Amygdala (tissue), 56 donors: ENCODE measurements around the gene CHEK1.
A peak's percentile ranks its signal among the peaks of the same experiment; 100 is the strongest.
"Not testable (repeated sequence)": the region's sequence is repeated elsewhere in the genome, so short reads cannot be mapped to it uniquely, and the experiment has no call there.

Source experiments
- DNase-seq, 56 donors: peaks; one replicate each; lab custom pipeline; 2025; lab: John Stamatoyannopoulos, UW

The CHEK1 gene

DNA sequence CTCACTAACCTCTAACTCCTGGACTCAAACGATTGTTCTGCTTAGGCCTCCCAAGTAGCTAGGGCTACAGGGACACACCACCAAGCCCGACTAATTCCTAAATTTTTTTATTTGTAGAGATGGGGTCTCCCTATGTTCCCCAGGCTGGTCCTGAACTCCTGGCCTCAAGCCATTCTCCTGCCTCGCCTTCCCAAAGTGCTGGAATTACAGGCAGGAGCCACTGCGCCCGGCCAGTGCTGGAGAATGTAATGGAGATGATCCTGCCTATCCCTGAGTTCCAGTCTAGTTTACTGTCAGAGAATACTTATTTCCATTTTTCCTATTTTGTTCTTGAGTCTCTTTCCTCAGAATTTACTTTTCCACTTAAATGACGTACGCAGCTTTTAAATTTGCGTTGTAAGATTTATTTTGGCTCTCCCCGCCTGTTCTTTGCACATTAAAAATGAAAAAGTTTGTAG is at the start of gene CHEK1:
Gene CHEK1 (plus strand): TSS at position 408 of the 458 bp plus-strand sequence. CDS start 1,606 bp downstream, outside the sequence.
- no peak for DNase-seq

DNA sequence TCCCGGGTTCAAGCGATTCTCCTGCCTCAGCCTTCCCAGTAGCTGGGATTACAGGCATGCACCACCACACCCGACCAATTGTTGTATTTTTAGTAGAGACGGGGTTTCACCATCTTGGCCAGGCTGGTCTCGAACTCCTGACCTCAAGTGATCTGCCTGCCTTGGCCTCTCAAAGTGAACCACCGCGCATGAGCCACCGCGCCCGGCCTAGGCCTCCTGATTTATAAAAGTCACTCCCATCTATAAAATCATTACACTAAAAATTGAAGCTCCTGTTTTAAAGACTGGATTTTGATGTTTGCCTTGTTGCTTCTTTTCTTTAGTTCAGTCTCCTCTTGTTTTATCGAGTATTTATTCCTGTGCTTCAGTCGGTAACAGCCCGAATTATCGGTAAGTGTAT is 47.8 kb upstream of the CHEK1 start:
- DNase-seq, result not testable (repeated sequence)

DNA sequence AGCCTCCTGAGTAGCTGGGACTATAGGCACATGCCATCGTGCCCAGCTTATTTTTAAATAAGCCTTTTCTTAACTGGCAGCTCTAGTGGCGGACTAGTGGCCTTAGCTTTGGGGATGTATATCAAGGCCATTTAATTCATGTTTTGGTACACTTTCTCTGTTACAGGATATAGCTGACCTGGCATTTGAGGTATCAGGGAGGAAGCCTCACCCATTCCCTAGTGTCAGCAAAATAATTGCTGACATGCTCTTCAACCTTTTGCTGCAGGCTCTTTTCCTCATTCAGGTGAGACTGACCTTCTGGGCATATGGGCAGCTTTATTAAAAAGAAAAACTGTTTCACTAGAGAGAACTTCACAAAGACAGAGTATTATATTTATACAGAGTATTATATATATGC is 46.2 kb upstream of the CHEK1 start:
- no peak for DNase-seq

DNA sequence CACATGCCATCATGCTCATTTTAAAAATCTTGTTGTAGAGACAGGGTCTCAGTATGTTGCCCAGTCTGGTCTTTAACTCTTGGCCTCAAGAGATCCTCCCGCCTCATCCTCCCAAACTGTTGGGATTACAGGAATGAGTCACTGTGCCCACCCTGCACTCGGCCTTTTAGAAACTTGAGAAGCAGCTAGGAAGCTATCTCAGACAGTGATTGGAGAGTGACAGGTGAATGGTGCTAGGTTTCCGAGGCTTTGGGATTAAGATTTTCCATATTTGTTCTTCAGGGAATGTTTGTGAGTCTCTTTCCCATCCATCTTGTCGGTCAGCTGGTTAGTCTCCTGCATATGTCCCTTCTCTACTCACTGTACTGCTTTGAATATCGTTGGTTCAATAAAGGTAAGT is 45.2 kb upstream of the CHEK1 start:
- no peak for DNase-seq

DNA sequence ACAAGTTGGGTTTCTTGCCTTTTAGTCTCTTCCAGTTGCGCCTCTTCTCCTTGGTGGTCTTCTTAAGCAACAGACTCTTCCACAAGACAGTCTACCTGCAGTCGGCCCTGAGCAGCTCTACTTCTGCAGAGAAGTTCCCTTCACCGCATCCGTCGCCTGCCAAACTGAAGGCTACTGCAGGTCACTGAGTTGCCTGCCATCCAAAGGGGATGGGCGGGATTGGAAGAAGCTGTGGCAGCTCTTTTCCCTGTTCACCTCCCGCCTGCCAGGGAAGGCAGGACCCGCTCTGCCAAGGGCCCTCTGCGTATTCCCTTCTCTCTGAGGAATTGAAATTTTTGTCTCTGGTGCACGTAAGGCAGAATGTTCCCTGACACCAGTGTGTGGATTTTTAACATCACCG is 41.5 kb upstream of the CHEK1 start:
- DNase-seq, result peak in 22 of 56 donors; percentile 3 to 63 (median 16)

DNA sequence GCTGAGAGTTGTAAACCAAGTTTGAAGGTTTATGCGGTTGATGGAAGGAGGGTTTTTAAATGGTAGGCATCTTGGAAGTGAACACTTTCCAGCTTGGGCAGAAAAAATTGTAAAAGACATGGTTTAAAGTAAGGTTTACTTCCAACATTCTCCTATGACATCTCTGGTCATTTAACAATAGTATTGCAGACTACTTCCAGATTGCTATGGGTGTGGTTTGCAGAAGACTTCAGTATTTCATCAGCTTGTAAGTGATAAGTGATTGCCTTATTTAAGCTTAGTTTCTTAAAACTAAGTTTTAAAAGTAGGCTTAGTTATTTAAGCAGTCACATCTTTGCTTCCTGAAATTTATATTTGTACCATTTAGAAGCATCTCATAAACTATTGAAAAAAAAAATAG is 39.5 kb upstream of the CHEK1 start:
- DNase-seq, result no peak

DNA sequence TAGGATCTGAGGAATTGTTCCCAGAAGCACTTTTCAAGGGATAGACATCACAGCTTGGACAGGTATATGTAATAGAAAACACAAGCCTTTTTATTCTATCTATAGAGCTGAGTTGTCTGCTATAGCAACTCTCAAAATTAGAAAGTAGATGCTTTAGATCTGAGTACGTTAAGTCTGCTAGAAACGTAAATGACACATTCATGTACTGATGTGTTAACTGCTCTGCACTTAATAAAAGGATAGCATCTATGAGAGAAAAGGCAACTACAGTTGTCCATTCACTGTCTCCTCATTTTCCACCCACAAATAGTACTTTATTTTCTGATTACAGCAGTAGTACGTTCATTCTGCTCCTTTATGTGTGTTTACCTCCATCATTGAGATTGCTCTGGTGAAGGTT is 38.3 kb upstream of the CHEK1 start:
- DNase-seq, result no peak

DNA sequence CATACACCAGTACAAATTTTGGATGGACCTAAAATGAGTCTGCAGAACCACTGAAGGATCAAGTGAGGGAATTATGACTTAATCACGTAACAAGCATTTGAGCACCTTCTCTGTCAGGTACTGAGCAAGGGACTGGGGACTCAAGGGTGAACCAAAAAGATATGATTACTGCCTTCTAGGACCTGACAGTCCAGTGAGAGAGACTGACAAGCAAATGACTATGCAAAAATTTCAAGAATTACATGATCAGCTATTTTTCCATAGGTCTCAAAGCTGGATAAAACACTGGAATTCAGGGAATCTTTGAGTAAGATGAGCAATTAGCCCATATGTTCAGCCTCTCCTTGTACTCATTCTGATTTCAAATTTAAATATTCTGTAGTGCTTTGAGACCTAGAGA is 37.5 kb upstream of the CHEK1 start:
- no peak for DNase-seq

DNA sequence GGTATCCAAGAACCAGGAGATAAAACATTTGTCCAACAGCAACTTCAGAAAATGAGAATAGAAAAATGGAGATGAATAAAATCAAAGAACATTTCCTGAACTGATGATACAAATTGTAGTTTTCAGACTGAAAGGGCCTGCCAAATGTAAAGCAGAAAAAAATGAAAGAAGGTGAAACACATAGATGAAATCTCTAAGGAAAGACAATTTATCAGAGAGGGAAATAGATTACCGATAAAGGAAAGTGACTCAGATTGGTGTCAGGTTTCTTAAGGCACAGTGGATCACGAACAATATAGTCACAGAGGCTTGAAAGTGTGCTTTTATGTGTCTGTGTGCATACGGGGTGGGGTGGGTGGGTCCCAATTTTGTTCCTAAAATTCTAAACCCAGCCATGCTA is 36.5 kb upstream of the CHEK1 start:
- no peak for DNase-seq

DNA sequence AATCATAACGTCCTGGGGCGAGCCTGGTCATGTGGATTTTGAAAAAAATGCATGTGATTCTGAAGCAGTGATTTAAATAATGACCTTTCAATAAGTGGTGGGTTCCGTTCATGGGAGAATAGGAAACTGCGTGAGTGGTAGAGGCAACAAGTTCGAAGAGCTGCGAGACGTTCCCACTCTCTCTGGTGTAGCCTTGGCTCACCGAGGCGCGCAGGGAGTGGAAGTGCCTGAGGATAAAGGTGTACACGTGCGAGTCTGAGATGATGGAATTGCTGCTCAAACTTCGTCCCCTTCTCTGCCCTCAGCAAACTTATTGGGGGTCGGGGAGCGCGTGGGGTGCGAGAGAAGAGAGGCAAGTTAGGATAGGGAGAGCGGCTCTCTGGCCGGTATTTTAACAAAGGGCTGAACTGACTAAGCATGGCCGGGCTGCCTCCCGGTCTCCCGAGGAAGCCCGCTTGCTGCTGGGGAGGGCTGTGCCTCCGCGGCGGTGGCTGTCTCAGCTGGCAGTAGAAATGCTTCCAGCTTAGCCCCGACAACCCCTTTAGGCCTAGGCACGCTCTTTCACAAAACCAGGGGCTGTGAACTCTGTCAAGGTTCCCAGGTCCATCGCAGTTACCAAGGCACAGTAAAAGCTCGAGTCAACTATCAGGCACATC is 33.2 kb upstream of the CHEK1 start:
- DNase-seq, result peak in 28 of 56 donors; percentile 7 to 74 (median 48)

DNA sequence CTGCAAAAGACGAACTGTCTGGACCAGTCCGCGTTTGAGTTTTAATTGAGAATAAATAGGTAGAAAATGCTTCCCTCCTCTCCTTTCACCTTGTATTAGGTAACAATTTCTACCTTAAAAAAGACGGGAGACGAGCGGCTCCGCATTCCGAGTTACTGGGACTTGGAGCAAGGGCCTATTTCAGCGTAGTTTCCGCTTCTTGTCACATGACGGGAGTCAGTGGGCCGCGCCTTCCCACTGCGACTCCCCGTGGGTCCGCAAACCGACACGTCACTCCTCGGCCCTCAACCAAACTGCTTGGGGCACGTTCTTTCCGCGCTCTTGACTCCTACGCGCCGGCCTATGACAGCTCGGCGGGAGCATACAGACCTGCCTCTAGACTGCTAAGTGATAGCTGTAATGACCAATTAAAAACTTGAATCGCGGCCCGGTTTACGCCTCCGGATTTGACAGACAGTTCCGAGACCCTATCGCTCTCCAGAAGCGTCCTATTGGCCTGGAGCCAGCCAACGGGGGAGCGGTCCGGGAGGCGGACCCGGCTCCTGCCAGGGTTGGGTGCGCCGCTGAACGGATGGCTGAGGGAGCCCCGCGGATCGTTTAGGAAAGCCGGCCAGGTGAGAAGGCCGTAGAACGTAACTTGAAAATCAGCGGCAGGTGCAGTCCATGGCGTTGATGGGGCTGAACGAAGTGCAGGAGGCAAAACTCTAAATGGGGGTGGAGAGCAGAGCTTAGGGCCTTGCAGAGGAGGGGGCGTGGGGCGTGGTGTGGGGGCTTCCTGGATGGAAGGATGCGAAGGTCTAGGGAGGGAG is 32.5 kb upstream of the CHEK1 start, which contains the start of gene STT3A:
Gene STT3A (plus strand): TSS at position 548 of the 809 bp plus-strand sequence. CDS start 3,064 bp downstream, outside the sequence.
- DNase-seq, result peak; percentile 72 to 100 (median 99)

DNA sequence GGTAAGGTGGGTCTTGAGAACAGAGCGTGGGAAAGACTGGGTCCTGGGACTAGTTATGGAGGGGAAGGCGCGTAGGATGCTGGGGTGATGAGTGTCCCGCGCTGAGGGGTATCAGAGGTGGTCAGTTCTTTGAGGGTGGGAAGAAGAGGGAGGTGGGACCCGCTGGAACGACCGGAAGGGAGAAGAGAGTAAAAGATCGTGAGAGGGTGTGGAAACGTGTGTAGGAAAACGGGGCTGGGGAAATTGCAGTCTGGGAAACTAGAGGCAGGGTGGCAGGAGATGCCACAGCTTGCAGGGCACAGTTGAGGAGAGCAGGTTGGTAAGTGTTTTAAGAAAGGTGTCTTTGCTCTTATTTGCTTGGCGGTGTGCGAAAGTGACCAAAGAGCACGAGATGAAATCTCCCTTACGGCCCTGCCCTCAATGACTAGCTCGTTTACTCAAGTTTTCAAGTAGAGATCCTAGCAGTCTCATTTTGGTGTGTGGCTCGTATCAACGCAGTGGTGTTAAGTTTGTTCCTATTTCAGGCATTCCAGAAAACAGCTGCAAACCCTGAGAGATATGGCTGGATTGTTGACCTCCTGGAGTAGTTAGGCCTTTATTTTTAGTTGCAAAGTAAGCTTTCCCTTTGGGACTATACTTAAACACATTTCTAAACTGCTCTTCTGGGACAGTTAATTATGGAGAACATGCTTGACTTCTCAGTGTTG is 31.7 kb upstream of the CHEK1 start:
- peak in 2 of 56 donors; percentile 13 to 20 for DNase-seq

DNA sequence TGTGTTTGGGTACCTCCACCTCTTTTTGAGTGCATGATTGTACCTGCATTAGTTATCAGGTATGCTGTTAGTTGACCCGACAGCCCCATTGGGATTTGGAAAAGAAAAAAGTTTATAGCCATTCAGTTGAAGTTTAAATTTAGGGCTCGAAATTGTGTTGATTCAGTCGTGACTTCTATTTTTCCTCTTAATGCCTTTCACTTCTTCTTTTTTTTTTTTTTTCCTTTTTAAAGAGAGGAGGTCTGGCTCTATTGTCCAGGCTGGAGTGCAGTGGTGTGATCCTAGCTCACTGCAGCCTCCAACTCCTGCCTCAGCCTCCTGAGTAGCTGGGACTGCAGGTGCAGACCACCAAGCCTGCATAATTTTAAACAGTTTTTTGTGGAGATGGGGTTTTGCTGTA is 30.0 kb upstream of the CHEK1 start:
- DNase-seq, result no peak

DNA sequence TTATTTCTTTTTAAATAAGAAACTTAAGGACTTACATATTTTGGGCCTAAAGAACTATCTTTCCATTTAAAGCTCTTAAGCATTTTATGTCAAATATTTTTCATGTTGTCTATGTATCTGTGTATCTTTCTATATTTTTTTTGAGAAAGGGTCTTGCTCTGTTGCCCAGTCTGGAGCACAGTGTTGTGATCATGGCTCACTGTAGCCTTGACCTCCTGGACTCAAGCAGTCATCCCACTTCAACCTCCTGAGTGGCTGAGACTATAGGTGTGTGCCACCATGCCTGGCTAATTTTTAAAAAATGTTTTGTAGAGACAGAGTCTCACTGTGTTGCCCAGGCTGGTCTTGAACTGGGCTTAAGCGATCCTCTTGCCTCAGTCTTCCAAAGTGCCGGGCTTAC is 24.3 kb upstream of the CHEK1 start:
- no peak for DNase-seq

DNA sequence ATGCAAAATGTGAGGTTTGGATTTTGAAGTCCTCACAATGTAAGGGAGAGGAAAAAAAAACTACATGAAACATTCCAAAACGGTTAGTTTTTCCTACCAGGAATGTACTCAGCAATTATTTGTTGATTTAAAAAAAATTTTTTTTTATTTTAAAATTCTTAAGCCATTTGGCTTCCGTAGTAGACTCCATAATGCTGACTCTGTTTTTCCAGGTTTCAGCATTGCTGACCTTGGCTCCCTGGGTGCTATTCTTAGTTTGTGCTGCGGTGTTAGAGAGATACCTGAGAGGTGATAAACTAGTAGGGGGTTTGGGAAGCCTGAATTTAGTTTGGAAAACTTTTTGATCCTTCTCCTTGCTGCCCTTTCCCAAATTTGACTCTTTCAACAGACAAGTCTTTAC is 21.8 kb upstream of the CHEK1 start:
- DNase-seq, result no peak

DNA sequence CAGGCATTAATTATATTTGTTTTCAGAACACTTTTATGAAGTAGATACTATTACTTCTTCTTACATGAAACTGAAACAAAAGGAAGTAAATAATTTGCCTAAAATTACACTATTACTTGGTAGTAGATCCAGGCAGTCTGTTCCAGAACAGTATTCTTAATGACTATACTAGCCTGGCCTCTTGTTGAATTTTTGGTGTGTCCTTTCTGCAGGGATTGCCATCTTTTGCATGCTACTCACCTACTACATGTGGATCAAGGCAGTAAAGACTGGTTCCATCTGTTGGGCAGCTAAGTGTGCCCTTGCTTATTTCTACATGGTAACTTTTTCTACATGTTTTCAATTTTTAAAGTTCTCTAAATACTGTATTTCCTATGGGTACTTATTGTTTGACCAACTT is 19.5 kb upstream of the CHEK1 start:
- no peak for DNase-seq

DNA sequence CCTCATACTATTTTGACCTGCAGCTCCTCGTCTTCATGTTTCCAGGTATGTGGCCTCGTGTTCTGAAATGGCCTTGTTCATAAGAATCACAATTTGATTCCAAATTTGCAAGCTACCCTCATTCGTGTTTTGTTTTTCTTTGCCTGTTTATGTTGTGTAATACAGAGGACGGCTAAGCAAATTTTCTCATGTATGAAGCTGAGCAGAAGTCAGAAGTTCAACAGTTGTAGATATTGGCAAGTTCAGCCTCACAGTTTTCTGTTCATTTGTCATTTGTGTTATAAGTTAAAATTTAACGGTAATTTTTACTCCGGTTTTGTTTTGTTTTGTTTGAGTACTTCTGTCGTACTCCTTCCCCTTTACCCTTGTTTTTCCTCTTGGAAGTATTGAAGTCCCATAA is 15.4 kb upstream of the CHEK1 start:
- no peak for DNase-seq

DNA sequence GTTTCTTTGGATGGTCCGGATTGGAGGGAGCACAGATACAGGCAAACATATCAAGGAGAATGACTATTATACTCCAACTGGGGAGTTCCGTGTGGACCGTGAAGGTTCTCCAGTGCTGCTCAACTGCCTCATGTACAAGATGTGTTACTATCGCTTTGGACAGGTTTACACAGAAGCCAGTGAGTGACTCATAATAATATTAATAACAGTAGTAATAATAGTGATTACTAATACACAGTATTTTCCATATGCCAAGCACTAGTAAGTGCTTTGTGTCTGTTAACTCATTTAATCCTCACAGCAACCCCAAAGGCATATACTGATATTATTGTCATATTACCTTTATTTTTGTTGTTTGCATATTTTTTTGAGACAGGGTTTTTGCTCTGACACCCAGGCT is 6.6 kb upstream of the CHEK1 start:
- no peak for DNase-seq

DNA sequence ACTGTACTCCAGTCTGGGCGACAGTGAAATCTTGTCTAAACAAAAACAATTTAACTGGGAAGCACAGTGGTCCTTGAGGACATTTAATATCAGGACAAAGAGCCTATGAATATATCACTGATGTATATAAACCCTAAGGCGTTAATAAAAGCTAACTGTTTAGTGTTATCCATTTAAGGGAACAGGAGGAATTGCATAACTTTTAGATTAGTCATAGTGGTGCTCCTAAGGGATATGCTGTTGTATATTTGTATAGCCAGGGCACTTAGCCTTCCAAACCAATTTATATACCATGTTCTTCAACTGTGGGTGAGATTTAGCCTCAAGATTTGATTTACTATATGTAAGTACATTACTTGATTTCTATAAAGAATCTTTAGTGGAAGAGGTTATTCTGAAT is 3.0 kb upstream of the CHEK1 start:
- DNase-seq, result no peak

DNA sequence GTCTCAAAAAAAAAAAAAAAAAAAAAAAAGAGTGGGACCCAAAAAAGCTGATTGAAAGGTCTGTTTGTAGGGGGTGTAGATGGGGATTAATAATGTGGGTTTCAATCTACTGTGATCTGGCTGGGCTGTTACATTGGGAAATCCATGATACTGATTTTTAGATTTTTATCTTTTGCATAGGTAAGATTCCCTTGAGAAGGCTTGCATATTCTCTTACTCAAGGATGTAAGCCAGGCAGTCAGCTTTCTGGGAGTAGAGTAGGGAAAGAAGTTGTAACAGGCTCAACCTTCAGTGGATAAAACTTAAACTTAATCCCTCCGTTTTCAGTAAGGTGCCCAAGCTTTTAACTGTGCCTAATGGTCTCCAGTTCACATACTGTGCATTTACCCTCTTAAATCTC is 1.9 kb upstream of the CHEK1 start:
- no peak for DNase-seq

DNA sequence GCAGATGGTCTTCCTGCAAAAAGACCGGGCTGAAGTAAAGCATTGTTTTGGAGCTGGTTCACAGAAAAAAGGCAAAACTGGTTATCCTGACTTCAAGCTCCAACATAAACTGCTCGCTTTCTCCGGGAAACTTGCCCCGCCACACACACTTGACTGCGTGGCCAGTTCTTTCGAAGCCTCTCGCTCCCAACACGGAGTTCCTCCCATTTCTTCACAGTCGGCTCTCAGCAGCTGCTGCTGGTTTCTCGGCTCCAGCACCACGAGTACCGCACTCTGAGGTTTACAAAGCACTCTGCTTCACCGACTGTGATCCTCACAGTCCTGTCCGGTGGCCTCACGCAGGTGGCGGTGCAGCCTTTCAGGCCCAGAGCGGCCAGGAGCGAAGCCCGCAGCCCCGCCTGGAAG is 264 bp downstream of the CHEK1 start:
- peak in 4 of 56 donors; percentile 56 to 80 (median 69) for DNase-seq
